ENCODE results near the gene SLK. TPM values are rescaled to one million over a fixed set of nuclear protein-coding genes. Genes with fewer than 3 reads are reported as not detected.

Gene SLK
- total and polyA plus RNA-seq, 2 of the 4 experiments (the other 2 are of a cell fraction): 8.1 to 21.5 TPM

DNA sequence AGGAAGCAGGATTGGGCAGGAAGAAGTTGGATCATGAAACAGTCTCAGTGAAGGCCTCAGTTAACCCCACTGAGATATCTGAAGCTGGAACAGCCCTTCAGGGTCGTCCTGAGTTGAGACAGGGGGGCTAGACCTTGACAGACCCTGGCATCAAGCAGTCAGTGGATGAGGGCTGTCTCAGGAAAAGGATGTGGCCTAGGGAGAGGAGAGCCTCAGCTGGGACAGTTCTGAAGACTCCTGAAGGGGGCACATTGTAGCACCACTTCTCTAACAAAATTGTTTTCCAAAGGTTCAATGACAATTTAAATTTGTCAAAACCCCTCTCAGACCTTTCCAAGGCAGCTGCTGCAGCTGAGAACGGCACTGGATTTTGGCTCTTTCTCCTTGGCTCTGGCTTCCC, 15.8 kb upstream of the SLK start:
- no peak overlapping the region for H2BK20ac ChIP-seq (ENCODE audit: low read depth, low read length)
- no peak overlapping the region for H2BK15ac ChIP-seq (ENCODE audit: low read depth, low read length)
- no peak overlapping the region for H4K8ac ChIP-seq (ENCODE audit: low read depth in 2 of 2, low read length in 2 of 2)
- H3K18ac ChIP-seq (ENCODE audit: low read depth, low read length): no peak overlapping the region
- ATAC-seq (ENCODE audit: low read depth) (no peak), DNase-seq (no peak)
- no peaks in the 10 kb centered on the region for H4K20me1 ChIP-seq (ENCODE audit: insufficient read depth, low read length)
- no peaks in the 10 kb centered on the region for H3K9me3 ChIP-seq (ENCODE audit: control insufficient read depth, insufficient read depth, low read length)
- no peak overlapping the region for H4K91ac ChIP-seq (ENCODE audit: insufficient read depth, low read depth, low read length)
- H4K5ac ChIP-seq (ENCODE audit: low read depth, low read length): no peak overlapping the region
- no peak for TF ChIP-seq USF2 (IDR thresholded peaks at IDR 0.05; ENCODE audit: low read depth, low read length)
- TF ChIP-seq BHLHE40 (IDR thresholded peaks at IDR 0.05; ENCODE audit: low read depth, low read length): no peak
- no peak for TF ChIP-seq RAD21 (IDR thresholded peaks at IDR 0.05; ENCODE audit: low read length)
- no peak for TF ChIP-seq MAFK (IDR thresholded peaks at IDR 0.05; ENCODE audit: low read depth, low read length)
- TF ChIP-seq CEBPB (IDR thresholded peaks at IDR 0.05; ENCODE audit: low read depth, low read length): no peak
- no peak for TF ChIP-seq CHD1 (IDR thresholded peaks at IDR 0.05; ENCODE audit: low read depth, low read length)
- TF ChIP-seq MXI1 (IDR thresholded peaks at IDR 0.05; ENCODE audit: borderline replicate concordance, low read depth, low read length): no peak
- TF ChIP-seq MAZ (IDR thresholded peaks at IDR 0.05; ENCODE audit: borderline replicate concordance, low read depth, low read length): no peak
- no peak for TF ChIP-seq RFX5 (IDR thresholded peaks at IDR 0.05; ENCODE audit: low read depth, low read length)
- TF ChIP-seq POLR2A (IDR thresholded peaks at IDR 0.05; ENCODE audit: low read depth, low read length): no peak
- TF ChIP-seq SMC3 (IDR thresholded peaks at IDR 0.05; ENCODE audit: low read depth, low read length): no peak
- no peak for TF ChIP-seq NFE2L2 (IDR thresholded peaks at IDR 0.05; ENCODE audit: low read depth, low read length)
- no peak for TF ChIP-seq RCOR1 (IDR thresholded peaks at IDR 0.05; ENCODE audit: insufficient replicate concordance, low read length)
- TF ChIP-seq, protein P1, sequence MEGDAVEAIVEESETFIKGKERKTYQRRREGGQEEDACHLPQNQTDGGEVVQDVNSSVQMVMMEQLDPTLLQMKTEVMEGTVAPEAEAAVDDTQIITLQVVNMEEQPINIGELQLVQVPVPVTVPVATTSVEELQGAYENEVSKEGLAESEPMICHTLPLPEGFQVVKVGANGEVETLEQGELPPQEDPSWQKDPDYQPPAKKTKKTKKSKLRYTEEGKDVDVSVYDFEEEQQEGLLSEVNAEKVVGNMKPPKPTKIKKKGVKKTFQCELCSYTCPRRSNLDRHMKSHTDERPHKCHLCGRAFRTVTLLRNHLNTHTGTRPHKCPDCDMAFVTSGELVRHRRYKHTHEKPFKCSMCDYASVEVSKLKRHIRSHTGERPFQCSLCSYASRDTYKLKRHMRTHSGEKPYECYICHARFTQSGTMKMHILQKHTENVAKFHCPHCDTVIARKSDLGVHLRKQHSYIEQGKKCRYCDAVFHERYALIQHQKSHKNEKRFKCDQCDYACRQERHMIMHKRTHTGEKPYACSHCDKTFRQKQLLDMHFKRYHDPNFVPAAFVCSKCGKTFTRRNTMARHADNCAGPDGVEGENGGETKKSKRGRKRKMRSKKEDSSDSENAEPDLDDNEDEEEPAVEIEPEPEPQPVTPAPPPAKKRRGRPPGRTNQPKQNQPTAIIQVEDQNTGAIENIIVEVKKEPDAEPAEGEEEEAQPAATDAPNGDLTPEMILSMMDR (conservative IDR thresholded peaks at IDR 0.05; ENCODE audit: low read depth, low read length): no peak
- no peak for TF ChIP-seq ELK1 (IDR thresholded peaks at IDR 0.05; ENCODE audit: borderline replicate concordance, low read depth, low read length)
- TF ChIP-seq FOS (IDR thresholded peaks at IDR 0.05; ENCODE audit: low read depth, low read length): no peak
- CTCF ChIA-PET: no interaction called here
- H3K27me3 ChIP-seq (ENCODE audit: control insufficient read depth, insufficient read depth, low read length): peaks cover 20% of the 10 kb centered on the region
- in situ Hi-C loops (cut with MboI; ENCODE audit: low sequenced_read_pairs): no loop called here
- intact Hi-C loops (cut with micrococcal nuclease): no loop called here
- H2AFZ ChIP-seq (replicated peaks; ENCODE audit: low read length, poor library complexity): no peak overlapping the region
- no peak overlapping the region for H3K14ac ChIP-seq (replicated peaks; ENCODE audit: low read depth, low read length)
- no peak overlapping the region for H3K9ac ChIP-seq (ENCODE audit: low read depth, low read length)
- POLR2A ChIA-PET (ENCODE audit: unreplicated experiment): no interaction called here
- no peaks in the 10 kb centered on the region for H3K79me1 ChIP-seq (ENCODE audit: low read depth in 1 of 2, low read length in 2 of 2)
- no peak overlapping the region for H2BK5ac ChIP-seq (ENCODE audit: low read depth, low read length, poor library complexity, severe bottlenecking)
- H3K27ac ChIP-seq (ENCODE audit: insufficient read depth, low read length): no peak overlapping the region
- no peak overlapping the region for H2AK5ac ChIP-seq (ENCODE audit: low read depth, low read length)
- no peaks in the 10 kb centered on the region for H3K9me1 ChIP-seq (ENCODE audit: insufficient read depth, low read length)
- BruUV-seq (replicated peaks): no TSS peak
- H3K4me3 ChIP-seq (ENCODE audit: insufficient read depth, low read depth, low read length): no peak overlapping the region
- no peak overlapping the region for H3K56ac ChIP-seq (ENCODE audit: extremely low read depth, insufficient read depth, low read length)
- no peaks in the 10 kb centered on the region for H3K4me1 ChIP-seq (ENCODE audit: control insufficient read depth, insufficient read depth, low read length)
- no peak overlapping the region for H3K4me2 ChIP-seq (ENCODE audit: low read depth, low read length)
- H3K36me3 ChIP-seq (ENCODE audit: control insufficient read depth, insufficient read depth, low read length): no peaks in the 10 kb centered on the region
- H2BK120ac ChIP-seq (ENCODE audit: low read depth, low read length): no peak overlapping the region
- H3K4ac ChIP-seq (ENCODE audit: low read depth, low read length): no peak overlapping the region
- no peak overlapping the region for H2AK9ac ChIP-seq (replicated peaks; ENCODE audit: low read depth, low read length, poor library complexity)
- dilution Hi-C loops (cut with HindIII; ENCODE audit: low sequenced_read_pairs, unreplicated experiment): no loop called here
- 29% methylated on average over 1 of the region's 2 CpGs; no CpG with 5 or more reads in 1 of the 2 experiments for WGBS, 2 experiments (ENCODE audit: extremely low coverage in 2 of 2, insufficient read length in 1 of 2)
- H3K23ac ChIP-seq (ENCODE audit: low read depth, low read length): no peak overlapping the region

Data from IMR-90 (cell line).